Fibroblast of lung (primary cell): ENCODE results near the gene HSD17B8. TPM values are rescaled to one million over a fixed set of nuclear protein-coding genes. Genes with fewer than 3 reads are reported as not detected.
A peak's percentile ranks its signal among the peaks of the same experiment; 100 is the strongest.

ENCODE experiments used
- DNase-seq, 2 donors: peaks; one replicate each; pipeline versions ENCODE4 v3.0.0 to v3.0.0-alpha.2; 2010; ENCODE audit warnings: low read depth in 2 of 2
- H2AFZ ChIP-seq: 2 replicates; pipeline ENCODE4 v1.5.1; 2012; ENCODE audit warnings: low read length, control low read depth, inconsistent platforms
- H3K27ac ChIP-seq: 2 replicates; pipeline ENCODE4 v1.5.1; 2011; ENCODE audit warnings: low read length, control low read depth; ENCODE audit not compliant: insufficient read depth
- H3K27me3 ChIP-seq: 2 replicates; pipeline ENCODE4 v1.5.1; 2011; ENCODE audit warnings: mild to moderate bottlenecking, low read length; ENCODE audit not compliant: control insufficient read depth, insufficient read depth
- H3K36me3 ChIP-seq: 2 replicates; pipeline ENCODE4 v1.5.1; 2011; ENCODE audit warnings: low read length; ENCODE audit not compliant: control insufficient read depth, insufficient read depth
- H3K4me1 ChIP-seq: 2 replicates; pipeline ENCODE4 v1.5.1; 2011; ENCODE audit warnings: low read length; ENCODE audit not compliant: control insufficient read depth, insufficient read depth; ENCODE audit errors: extremely low read depth
- H3K4me2 ChIP-seq: 2 replicates; pipeline ENCODE4 v1.5.1; 2011; ENCODE audit warnings: low read length, control low read depth; ENCODE audit not compliant: insufficient read depth; ENCODE audit errors: extremely low read depth
- H3K4me3 ChIP-seq, 4 experiments: fragments of 200-600 bp in 1 of 4; sonication (generic) in 1 of 4; replicated peaks in 1 of 4; 2 replicates each; pipeline ENCODE4 v1.5.1; 2011 to 2016; ENCODE audit warnings: low read length in 4 of 4, low read depth in 3 of 4, mild to moderate bottlenecking in 3 of 4, control low read depth in 2 of 4, inconsistent platforms in 1 of 4, mixed read lengths in 1 of 4; ENCODE audit not compliant: insufficient read depth in 1 of 4; ENCODE audit errors: control extremely low read depth in 1 of 4
- H3K79me2 ChIP-seq: 2 replicates; pipeline ENCODE4 v1.5.1; 2012; ENCODE audit warnings: mild to moderate bottlenecking, low read length, inconsistent platforms; ENCODE audit not compliant: control insufficient read depth, insufficient read depth
- H3K9ac ChIP-seq: 2 replicates; pipeline ENCODE4 v1.5.1; 2011; ENCODE audit warnings: mild to moderate bottlenecking, low read length, control low read depth; ENCODE audit not compliant: insufficient read depth
- H3K9me3 ChIP-seq: 2 replicates; pipeline ENCODE4 v1.5.1; 2012; ENCODE audit warnings: low read depth, low read length; ENCODE audit not compliant: control insufficient read depth, insufficient read depth
- H4K20me1 ChIP-seq: 2 replicates; pipeline ENCODE4 v1.5.1; 2011; ENCODE audit warnings: low read length; ENCODE audit not compliant: control insufficient read depth, insufficient read depth; ENCODE audit errors: extremely low read depth
- EZH2 ChIP-seq: IDR thresholded peaks from 2 replicates; pipeline ENCODE4 v1.5.1; 2012; ENCODE audit warnings: low read length, control low read depth, mild to moderate bottlenecking; ENCODE audit errors: missing control alignments
- polyA plus RNA-seq, 2 donors: library from polyadenylated mRNA; depleted of rRNA in 1 of 2; stranded (reverse) in 1 of 2; unstranded in 1 of 2; fragments of >200 nt; gene quantifications; 2 replicates each; pipeline ENCODE4 v1.2.1, GENCODE V29; 2011 to 2012; ENCODE audit warnings: missing spikeins in 1 of 2
- total RNA-seq: library from RNA; depleted of rRNA; stranded (reverse); fragments of >200 nt; gene quantifications from 2 replicates; pipeline ENCODE4 v1.2.1, GENCODE V29; 2014
- TF ChIP-seq, protein P1 (sequence below), 2 donors: IDR thresholded peaks in 1 of 2; conservative IDR thresholded peaks in 1 of 2; 1 replicate in 1 of 2; 2 replicates in 1 of 2; pipeline ENCODE4 v1.5.1; 2011 to 2012; ENCODE audit warnings: low read length in 2 of 2, control low read depth in 1 of 2, inconsistent platforms in 1 of 2, low read depth in 1 of 2, mild to moderate bottlenecking in 1 of 2

HSD17B8 gene
- total and polyA plus RNA-seq, 2 donors (not counting 1 experiment from before 2014, with no cell fraction given): 4.9 to 11.4 TPM

DNA sequence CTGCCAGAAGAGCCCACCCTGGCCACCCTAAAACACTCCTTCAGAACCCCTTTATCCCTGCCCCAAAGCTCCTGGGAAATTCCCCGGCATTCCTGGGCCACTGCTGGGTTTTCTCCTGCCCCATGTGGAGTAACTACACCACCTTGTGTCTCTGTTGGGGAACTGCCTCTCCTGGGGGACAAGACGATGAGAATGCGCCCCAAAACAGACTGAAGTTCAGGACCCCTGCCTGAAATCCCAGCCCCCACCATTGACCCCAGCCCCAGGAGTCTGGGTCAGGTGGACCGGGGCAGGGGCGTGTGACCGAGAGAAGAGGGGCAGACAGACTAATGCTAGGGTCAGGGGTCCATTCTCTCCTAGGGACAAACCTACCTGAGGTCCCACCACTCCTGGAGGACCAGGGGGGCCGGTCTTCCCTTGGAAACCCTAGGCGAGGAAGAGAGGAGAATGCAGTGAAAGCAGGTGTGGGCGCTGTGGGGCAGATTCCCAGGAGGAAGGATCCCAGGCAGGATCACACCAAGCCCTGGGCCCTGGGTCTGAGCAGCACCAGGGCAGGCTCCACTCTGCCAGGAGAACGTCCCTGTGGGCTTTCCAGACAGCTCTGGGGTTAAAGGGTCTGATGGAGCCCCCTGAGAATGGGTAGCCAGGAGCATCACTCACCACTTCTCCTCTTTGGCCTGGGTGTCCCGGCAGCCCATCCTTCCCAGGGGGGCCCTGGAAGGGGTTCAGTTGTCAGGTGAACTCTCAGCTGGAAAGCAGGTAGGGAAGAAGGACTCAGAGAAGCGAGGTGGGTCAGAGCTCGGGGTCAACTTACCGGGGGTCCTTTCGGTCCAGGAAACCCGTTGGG lies 31.5 kb upstream of the HSD17B8 start:
- Histone ChIP-seq H3K9ac (no peak overlapping the region), H3K4me3 (no peak overlapping the region), H3K9me3 (no peaks in the 10 kb centered on the region), H3K36me3 (no peaks in the 10 kb centered on the region), H3K27me3 (no peaks in the 10 kb centered on the region), H3K4me2 (no peak overlapping the region), H4K20me1 (no peaks in the 10 kb centered on the region), H3K27ac (no peak overlapping the region), H2AFZ (no peak overlapping the region), H3K79me2 (no peaks in the 10 kb centered on the region), H3K4me1 (no peaks in the 10 kb centered on the region)
- DNase-seq: peak; percentile 18 to 33
- TF ChIP-seq EZH2: no peak
- TF ChIP-seq, protein P1, sequence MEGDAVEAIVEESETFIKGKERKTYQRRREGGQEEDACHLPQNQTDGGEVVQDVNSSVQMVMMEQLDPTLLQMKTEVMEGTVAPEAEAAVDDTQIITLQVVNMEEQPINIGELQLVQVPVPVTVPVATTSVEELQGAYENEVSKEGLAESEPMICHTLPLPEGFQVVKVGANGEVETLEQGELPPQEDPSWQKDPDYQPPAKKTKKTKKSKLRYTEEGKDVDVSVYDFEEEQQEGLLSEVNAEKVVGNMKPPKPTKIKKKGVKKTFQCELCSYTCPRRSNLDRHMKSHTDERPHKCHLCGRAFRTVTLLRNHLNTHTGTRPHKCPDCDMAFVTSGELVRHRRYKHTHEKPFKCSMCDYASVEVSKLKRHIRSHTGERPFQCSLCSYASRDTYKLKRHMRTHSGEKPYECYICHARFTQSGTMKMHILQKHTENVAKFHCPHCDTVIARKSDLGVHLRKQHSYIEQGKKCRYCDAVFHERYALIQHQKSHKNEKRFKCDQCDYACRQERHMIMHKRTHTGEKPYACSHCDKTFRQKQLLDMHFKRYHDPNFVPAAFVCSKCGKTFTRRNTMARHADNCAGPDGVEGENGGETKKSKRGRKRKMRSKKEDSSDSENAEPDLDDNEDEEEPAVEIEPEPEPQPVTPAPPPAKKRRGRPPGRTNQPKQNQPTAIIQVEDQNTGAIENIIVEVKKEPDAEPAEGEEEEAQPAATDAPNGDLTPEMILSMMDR (conservative IDR thresholded peaks at IDR 0.05 in 1 of 2, IDR thresholded peaks at IDR 0.05 in 1 of 2; ENCODE audit: low read depth in 1 of 2, low read length in 2 of 2): peak; percentile 63 to 78

DNA sequence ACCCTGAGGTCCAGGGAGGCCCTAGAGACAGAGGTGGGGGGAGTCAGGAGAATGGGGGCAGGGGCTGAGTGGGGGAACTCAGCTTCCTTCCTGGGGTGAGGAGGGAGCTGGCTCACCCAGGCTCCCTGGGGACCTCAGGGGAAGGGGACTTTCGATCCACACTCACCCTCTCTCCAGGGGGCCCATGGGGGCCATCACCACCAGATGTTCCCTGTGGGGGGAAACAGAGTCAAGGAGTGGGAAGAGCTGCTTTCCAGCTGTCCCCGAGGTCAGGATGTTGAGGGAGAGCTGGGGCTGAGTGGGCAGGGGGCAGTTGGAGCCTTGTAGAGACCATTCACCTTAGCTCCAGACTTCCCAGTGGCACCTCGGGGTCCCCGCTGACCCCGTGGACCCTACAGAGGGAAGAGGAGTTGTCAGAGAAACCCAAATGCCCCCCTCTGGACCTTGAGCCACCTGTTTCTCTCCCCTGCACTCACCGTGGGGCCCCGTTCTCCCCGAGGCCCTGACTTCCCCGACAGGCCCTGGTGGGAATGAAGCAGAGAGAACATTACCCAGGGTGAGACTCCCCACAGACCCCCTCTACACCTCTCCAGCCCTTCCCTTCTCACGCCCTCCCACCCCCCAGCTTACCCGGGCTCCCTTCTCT lies 30.8 kb upstream of the HSD17B8 start:
- no peaks in the 10 kb centered on the region for H4K20me1 ChIP-seq
- H3K9me3 ChIP-seq: no peaks in the 10 kb centered on the region
- no peaks in the 10 kb centered on the region for H3K27me3 ChIP-seq
- no peak for TF ChIP-seq EZH2
- TF ChIP-seq, protein P1 (conservative IDR thresholded peaks at IDR 0.05 in 1 of 2, IDR thresholded peaks at IDR 0.05 in 1 of 2; ENCODE audit: low read depth in 1 of 2, low read length in 2 of 2): no peak
- no peak overlapping the region for H3K27ac ChIP-seq
- no peak overlapping the region for H2AFZ ChIP-seq
- no peak overlapping the region for H3K9ac ChIP-seq
- H3K36me3 ChIP-seq: no peaks in the 10 kb centered on the region
- no peak overlapping the region for H3K4me2 ChIP-seq
- H3K4me3 ChIP-seq: no peak overlapping the region
- H3K79me2 ChIP-seq: no peaks in the 10 kb centered on the region
- no peaks in the 10 kb centered on the region for H3K4me1 ChIP-seq
- DNase-seq: no peak

DNA sequence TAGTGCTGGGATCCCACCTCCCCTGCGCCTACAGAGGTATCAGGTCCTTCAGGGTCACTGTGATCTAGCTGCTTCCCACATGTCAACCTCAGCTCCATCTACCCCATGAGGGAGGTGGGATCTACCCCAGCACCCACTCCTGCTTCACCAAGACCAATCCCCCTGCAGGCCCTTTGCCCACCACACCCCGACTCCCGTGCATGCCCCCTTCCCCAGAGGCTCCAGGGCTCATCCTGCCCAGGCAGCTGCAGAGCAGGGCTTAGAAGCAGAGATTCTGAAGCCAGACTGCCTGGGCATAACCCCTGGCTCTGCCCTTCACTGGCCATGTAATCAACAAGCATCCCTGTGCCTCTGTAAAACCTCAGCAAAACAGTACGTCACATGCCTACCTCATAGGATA lies 29.7 kb upstream of the HSD17B8 start:
- no peaks in the 10 kb centered on the region for H4K20me1 ChIP-seq
- no peak overlapping the region for H2AFZ ChIP-seq
- H3K9ac ChIP-seq: no peak overlapping the region
- H3K27ac ChIP-seq: no peak overlapping the region
- H3K79me2 ChIP-seq: no peaks in the 10 kb centered on the region
- no peak overlapping the region for H3K4me3 ChIP-seq
- H3K36me3 ChIP-seq: no peaks in the 10 kb centered on the region
- TF ChIP-seq, protein P1 (conservative IDR thresholded peaks at IDR 0.05 in 1 of 2, IDR thresholded peaks at IDR 0.05 in 1 of 2; ENCODE audit: low read depth in 1 of 2, low read length in 2 of 2): no peak
- no peak for TF ChIP-seq EZH2
- DNase-seq: no peak
- no peak overlapping the region for H3K4me2 ChIP-seq
- no peaks in the 10 kb centered on the region for H3K27me3 ChIP-seq
- no peaks in the 10 kb centered on the region for H3K4me1 ChIP-seq
- H3K9me3 ChIP-seq: no peaks in the 10 kb centered on the region
